ENCODE measurements around the gene NEDD4L. TPM values are rescaled to one million over a fixed set of nuclear protein-coding genes. Genes with fewer than 3 reads are reported as not detected.

The NEDD4L gene
- total RNA-seq, 1 donor from 2014 or later = 3.8 TPM

DNA sequence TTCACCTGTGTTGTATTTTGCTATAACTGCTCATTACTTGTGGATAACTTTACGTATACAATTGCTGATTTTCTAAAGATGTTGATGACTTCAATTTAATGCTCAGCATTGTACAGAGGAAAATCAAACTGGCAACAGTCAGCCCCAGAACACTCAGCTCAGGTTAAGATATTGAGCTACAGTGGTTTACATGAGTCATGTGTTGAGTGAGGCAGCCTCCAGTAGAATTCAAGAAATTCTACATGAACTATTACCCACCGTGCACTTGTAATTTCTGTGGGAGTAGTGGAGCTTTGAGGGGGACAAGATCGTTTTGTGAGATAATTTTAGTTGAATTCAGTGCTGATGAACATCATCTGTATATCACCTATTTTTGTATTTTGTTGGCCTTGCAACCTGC is 292.6 kb downstream of the NEDD4L start:
- H3K4me1 Mint-ChIP-seq (ENCODE audit: low read depth) = no peaks in the 10 kb centered on the region

DNA sequence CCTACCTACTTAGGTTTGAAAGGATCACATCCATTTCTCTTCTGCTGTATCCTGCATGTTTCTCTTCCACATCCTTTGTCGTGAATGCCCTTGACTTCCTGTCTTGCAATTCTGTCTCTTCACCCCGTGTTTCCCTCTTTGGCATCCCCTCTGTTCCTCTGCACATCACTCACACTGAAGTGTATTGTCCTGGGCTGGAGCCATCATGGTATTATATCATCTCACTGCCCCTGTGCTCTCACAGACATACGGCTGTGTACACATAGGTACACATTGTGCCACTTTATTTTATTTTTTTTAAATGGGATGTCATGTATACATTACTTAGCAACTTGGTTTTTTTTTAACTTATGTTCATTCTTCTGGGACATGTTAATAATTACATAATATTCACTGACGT is 293.3 kb downstream of the NEDD4L start:
- Mint-ChIP-seq H3K4me3 (no peak overlapping the region), H3K27ac (no peak overlapping the region), H3K9me3 (no peaks in the 10 kb centered on the region), H3K36me3 (ENCODE audit: low read depth) (no peaks in the 10 kb centered on the region), H3K27me3 (ENCODE audit: insufficient read depth) (peaks cover 7% of the 10 kb centered on the region), H3K4me1 (ENCODE audit: low read depth) (no peaks in the 10 kb centered on the region)
- intact Hi-C loops (cut with micrococcal nuclease) = no loop called here
- DNase-seq (ENCODE audit: low spot score) = no peak

More for the DNA sequence above, 292.6 kb downstream of the NEDD4L start:
- no peak for DNase-seq (ENCODE audit: low spot score)
- Mint-ChIP-seq H3K36me3 (ENCODE audit: low read depth) (no peaks in the 10 kb centered on the region), H3K9me3 (no peaks in the 10 kb centered on the region), H3K27me3 (ENCODE audit: insufficient read depth) (peaks cover 4% of the 10 kb centered on the region), H3K27ac (no peak overlapping the region), H3K4me3 (no peak overlapping the region)
- intact Hi-C loops (cut with micrococcal nuclease) = no loop called here

DNA sequence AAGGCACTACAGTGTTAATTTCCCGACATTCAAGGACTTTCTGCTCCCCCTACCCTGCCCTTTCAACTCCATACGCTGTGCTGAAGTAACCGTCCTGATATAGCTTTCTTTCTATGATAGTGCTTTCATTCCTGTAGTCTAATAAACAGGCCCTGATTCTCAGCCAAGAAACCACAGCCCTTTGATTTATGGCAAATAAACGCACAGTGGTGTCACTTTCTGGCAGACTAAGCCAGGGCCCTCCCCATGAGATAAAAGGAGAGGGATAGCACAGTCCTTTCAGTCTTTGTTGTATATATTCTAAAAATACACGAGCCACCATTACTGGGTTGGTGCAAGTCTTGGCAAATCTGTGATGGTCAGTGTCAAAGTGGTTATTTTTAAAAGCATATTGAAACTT is 293.7 kb downstream of the NEDD4L start:
- Mint-ChIP-seq H3K4me1 (ENCODE audit: low read depth) (no peaks in the 10 kb centered on the region), H3K9me3 (no peaks in the 10 kb centered on the region)

DNA sequence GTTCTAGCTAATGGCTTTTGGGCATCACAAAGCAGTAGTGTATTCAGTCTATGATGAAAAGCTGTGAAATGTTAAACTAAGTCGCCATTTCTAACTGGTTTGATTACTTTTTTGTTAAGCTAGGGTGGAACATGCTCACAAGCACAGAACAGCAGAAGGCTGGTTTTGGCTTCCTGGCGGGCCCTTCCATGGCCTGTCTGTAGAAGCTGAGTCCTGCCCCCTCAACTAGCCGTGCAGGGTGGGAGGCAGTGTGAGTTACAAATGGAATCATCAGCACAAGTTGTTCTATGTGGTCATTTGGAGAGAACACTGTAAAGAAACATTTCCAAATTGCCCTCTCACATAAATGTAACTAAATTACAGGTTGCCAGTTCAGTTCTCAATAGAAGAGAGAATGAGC is 294.1 kb downstream of the NEDD4L start:
- H3K27ac Mint-ChIP-seq = no peak overlapping the region

More for the DNA sequence above, 293.7 kb downstream of the NEDD4L start:
- no peaks in the 10 kb centered on the region for H3K36me3 Mint-ChIP-seq (ENCODE audit: low read depth)
- H3K27ac Mint-ChIP-seq = no peak overlapping the region
- intact Hi-C loops (cut with micrococcal nuclease) = no loop called here
- no peak for DNase-seq (ENCODE audit: low spot score)
- peaks cover 7% of the 10 kb centered on the region for H3K27me3 Mint-ChIP-seq (ENCODE audit: insufficient read depth)
- no peak overlapping the region for H3K4me3 Mint-ChIP-seq

DNA sequence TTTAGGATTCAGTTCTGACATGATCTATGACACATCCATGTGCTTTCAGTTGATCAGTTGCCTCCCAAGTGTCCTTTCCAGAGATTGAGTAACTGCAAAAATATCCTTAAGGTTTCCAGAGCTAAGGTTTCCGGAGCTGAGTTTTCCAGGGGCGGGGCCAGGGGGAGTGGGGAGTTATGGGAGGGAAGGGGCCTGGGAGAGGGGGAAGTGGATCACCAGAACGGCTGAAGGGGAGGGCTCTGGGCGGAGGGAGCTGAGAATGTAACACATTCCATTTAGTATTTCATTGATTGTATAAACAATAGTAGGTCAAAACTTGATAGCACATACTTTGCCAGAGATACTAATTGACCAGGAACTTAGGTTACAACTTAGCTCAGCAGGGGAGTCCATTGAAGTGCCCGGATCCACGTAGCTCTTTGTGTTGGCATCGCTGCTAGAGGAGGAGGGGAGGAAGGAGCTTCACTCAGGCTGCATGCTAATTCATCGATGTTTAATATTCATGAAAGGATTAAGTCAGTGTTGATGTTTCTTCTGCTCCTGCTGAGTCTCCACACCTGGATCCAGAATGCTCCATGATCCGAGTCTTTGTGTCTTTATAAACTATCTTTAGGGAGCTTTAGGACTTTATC is 295.1 kb downstream of the NEDD4L start:
- no peaks in the 10 kb centered on the region for H3K9me3 Mint-ChIP-seq
- no peak overlapping the region for H3K4me3 Mint-ChIP-seq
- no peak for DNase-seq (ENCODE audit: low spot score)
- H3K27ac Mint-ChIP-seq = no peak overlapping the region
- no peaks in the 10 kb centered on the region for H3K4me1 Mint-ChIP-seq (ENCODE audit: low read depth)
- intact Hi-C loops (cut with micrococcal nuclease) = no loop called here
- H3K36me3 Mint-ChIP-seq (ENCODE audit: low read depth) = no peaks in the 10 kb centered on the region
- H3K27me3 Mint-ChIP-seq (ENCODE audit: insufficient read depth) = peaks cover 7% of the 10 kb centered on the region

More for the DNA sequence above, 294.1 kb downstream of the NEDD4L start:
- no peaks in the 10 kb centered on the region for H3K9me3 Mint-ChIP-seq
- intact Hi-C loops (cut with micrococcal nuclease) = no loop called here
- DNase-seq (ENCODE audit: low spot score) = no peak
- H3K27me3 Mint-ChIP-seq (ENCODE audit: insufficient read depth) = peaks cover 7% of the 10 kb centered on the region
- H3K4me3 Mint-ChIP-seq = no peak overlapping the region
- no peaks in the 10 kb centered on the region for H3K4me1 Mint-ChIP-seq (ENCODE audit: low read depth)
- no peaks in the 10 kb centered on the region for H3K36me3 Mint-ChIP-seq (ENCODE audit: low read depth)

DNA sequence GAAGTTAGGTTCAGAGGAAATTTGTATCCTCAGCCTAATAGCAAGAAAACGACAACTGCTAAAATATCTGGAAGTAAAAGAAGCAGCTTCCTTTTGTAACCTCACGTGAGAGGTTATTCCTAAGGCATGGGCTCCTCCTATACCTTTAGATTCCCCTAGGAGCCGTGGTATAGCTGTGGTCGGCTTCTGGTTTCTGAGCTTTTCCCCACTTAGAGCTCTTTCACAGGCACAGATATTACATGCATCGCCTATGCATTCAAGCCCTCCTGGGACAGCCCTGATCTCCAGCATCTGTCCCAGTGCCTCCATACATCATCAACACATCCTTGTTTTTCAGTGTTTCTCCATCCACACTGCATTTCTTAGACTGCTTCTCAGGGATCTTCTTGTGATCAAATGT is 295.9 kb downstream of the NEDD4L start:
- H3K36me3 Mint-ChIP-seq (ENCODE audit: low read depth) = no peaks in the 10 kb centered on the region
- intact Hi-C loops (cut with micrococcal nuclease) = no loop called here
- no peak overlapping the region for H3K27ac Mint-ChIP-seq

DNA sequence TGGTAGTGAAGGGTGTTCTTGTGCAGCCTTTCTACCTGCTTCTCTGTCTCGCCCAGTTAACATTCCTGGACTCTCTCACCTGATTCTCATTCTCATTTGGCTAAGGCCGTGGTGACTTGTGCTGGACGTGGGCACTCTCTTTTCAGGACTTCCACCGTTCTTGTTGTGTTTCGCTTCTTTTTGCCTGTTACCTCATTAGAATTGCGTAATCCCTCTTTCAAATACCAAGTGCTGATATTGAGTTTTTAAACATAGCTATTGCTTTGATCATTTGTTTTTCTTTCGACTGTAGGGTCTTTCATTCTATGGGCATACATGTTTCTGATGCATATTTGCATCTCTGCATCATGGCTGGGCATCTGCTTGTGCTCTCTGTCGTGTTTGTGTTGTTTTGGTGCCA is 297.9 kb downstream of the NEDD4L start:
- Mint-ChIP-seq H3K4me1 (ENCODE audit: low read depth) (no peaks in the 10 kb centered on the region), H3K27me3 (ENCODE audit: insufficient read depth) (peaks cover 3% of the 10 kb centered on the region), H3K9me3 (no peaks in the 10 kb centered on the region), H3K27ac (no peak overlapping the region), H3K36me3 (ENCODE audit: low read depth) (no peaks in the 10 kb centered on the region), H3K4me3 (no peak overlapping the region)
- DNase-seq (ENCODE audit: low spot score) = no peak
- intact Hi-C loops (cut with micrococcal nuclease) = no loop called here

More for the DNA sequence above, 295.9 kb downstream of the NEDD4L start:
- no peak for DNase-seq (ENCODE audit: low spot score)
- Mint-ChIP-seq H3K4me3 (no peak overlapping the region), H3K4me1 (ENCODE audit: low read depth) (no peaks in the 10 kb centered on the region), H3K9me3 (no peaks in the 10 kb centered on the region), H3K27me3 (ENCODE audit: insufficient read depth) (peaks cover 5% of the 10 kb centered on the region)

DNA sequence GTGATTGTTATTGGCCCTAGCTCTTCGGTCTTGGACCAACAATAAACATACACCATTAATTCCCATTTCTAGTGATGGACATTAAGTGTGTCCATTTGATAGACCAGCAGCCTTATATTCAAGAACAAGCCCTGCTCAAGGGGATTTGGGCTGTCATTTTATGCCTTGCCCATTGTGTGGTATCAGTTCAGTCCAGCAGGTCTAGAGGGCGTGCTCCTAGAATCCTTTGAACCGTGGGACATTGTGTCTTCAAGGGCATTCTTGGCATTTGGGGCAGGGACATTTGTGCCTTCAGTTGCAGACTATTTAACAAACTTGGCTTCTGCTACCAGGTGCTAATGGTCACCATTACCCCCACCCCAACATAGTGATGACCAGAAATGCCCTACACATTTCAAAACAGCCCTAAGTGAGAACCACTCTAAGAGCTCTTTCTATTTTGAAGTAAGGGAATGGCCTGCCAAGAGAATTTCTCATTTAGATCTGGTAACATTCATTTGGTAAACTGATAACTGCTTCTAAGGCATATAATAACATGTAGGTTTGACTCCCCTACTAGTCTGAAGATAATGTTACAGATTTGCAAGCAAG is 300.1 kb downstream of the NEDD4L start:
- intact Hi-C loops (cut with micrococcal nuclease) = no loop called here
- Mint-ChIP-seq H3K4me1 (ENCODE audit: low read depth) (no peaks in the 10 kb centered on the region), H3K27ac (no peak overlapping the region), H3K36me3 (ENCODE audit: low read depth) (no peaks in the 10 kb centered on the region), H3K27me3 (ENCODE audit: insufficient read depth) (peaks cover 3% of the 10 kb centered on the region), H3K4me3 (no peak overlapping the region), H3K9me3 (no peaks in the 10 kb centered on the region)
- DNase-seq (ENCODE audit: low spot score) = no peak

DNA sequence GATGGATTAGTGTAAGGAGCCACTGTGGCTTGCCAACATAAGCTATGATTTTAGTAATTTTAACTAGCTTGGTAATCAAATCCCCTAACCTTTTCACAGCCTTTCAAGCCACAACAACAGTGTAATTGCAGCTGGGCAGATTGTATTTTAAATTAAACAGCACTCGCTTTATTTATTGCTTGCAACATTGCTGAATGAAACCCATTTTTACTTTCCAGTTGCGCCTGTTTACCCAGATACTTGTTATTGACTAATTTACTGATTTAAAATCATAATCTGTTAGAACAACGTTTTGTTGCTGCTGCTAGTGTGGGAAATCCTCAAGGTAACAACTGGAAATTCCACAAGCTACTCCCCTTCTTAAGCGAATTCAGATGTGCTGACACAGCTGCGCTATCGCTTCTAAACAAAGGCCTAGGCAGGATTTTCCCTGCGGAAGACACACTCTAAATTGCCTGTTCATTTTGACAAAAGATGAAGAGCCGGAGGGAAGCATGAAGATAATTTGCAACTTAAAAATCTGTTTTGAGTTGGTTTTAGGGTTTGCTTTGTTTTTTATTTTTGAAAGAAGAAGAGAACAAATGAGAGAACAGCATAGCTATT is 300.9 kb downstream of the NEDD4L start:
- H3K27me3 Mint-ChIP-seq (ENCODE audit: insufficient read depth) = peaks cover 3% of the 10 kb centered on the region

DNA sequence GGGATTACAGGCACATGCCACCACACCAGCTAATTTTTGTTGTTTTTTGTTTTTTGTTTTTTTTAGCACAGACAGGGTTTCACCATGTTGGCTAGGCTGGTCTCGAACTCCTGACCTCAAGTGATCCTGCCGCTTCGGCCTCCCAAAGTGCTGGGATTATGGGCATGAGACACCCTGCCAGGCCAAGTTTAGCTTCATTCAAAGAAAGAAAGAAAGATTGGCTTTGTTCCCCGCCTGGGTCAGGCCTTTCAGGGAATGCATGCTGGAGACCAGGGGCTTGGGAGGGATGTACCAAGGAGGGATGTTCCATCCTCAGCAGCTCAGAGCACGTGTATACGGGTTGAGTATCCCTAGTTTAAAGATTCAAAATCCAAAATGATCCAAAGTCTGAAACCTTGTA is 301.8 kb downstream of the NEDD4L start:
- Mint-ChIP-seq H3K9me3 (no peaks in the 10 kb centered on the region), H3K27ac (no peak overlapping the region), H3K4me1 (ENCODE audit: low read depth) (no peaks in the 10 kb centered on the region), H3K27me3 (ENCODE audit: insufficient read depth) (peaks cover 3% of the 10 kb centered on the region), H3K4me3 (no peak overlapping the region), H3K36me3 (ENCODE audit: low read depth) (no peaks in the 10 kb centered on the region)
- no peak for DNase-seq (ENCODE audit: low spot score)
- intact Hi-C loops (cut with micrococcal nuclease) = no loop called here

More for the DNA sequence above, 300.9 kb downstream of the NEDD4L start:
- Mint-ChIP-seq H3K27ac (no peak overlapping the region), H3K4me1 (ENCODE audit: low read depth) (no peaks in the 10 kb centered on the region), H3K36me3 (ENCODE audit: low read depth) (no peaks in the 10 kb centered on the region), H3K4me3 (no peak overlapping the region), H3K9me3 (no peaks in the 10 kb centered on the region)
- intact Hi-C loops (cut with micrococcal nuclease) = no loop called here
- DNase-seq (ENCODE audit: low spot score) = no peak

DNA sequence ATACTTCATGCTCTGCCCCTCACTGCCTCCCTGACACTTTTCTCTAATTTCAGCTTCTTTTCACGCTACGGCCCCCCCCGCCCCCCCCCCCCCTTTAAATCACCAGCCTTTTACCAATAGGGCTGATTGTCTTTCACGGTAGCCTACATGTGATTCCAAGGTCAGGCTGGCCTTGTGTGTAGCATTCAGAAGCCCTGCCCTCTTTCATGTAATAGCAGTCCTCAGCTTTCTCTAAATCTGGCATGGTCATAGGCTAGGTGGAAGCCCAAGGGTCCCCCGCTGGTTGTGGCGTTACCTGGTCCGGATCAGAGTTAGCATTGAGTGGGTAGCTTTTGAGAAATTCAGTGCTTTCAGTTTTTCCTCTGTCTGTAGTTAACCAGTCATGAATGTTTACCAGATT is 303.1 kb downstream of the NEDD4L start:
- no peaks in the 10 kb centered on the region for H3K4me1 Mint-ChIP-seq (ENCODE audit: low read depth)
- intact Hi-C loops (cut with micrococcal nuclease) = no loop called here
- no peak for DNase-seq (ENCODE audit: low spot score)
- no peak overlapping the region for H3K4me3 Mint-ChIP-seq
- no peaks in the 10 kb centered on the region for H3K9me3 Mint-ChIP-seq
- H3K27ac Mint-ChIP-seq = no peak overlapping the region
- no peaks in the 10 kb centered on the region for H3K36me3 Mint-ChIP-seq (ENCODE audit: low read depth)
- H3K27me3 Mint-ChIP-seq (ENCODE audit: insufficient read depth) = no peaks in the 10 kb centered on the region

DNA sequence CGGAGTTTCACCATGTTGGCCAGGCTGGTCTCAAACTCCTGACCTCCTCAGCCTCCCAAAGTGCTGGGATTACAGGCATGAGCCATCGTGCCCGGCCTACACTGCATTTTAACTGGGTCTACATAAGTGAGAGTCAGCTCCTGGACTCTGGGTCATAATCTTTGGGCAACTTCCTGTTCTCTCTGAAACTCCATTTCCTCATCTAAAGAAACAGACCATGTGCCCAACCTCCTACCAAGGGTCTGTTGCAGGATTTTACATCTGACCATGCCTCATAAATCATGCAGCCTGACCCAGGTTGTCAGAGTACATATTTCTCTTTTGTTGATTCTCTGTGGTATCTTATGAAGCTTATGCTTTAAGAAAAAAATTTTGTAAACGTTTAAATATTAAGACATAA is 304.5 kb downstream of the NEDD4L start:
- DNase-seq (ENCODE audit: low spot score) = no peak
- intact Hi-C loops (cut with micrococcal nuclease) = no loop called here
- no peak overlapping the region for H3K27ac Mint-ChIP-seq
- H3K4me3 Mint-ChIP-seq = no peak overlapping the region
- no peaks in the 10 kb centered on the region for H3K36me3 Mint-ChIP-seq (ENCODE audit: low read depth)
- H3K27me3 Mint-ChIP-seq (ENCODE audit: insufficient read depth) = no peaks in the 10 kb centered on the region
- H3K4me1 Mint-ChIP-seq (ENCODE audit: low read depth) = no peaks in the 10 kb centered on the region
- H3K9me3 Mint-ChIP-seq = no peaks in the 10 kb centered on the region

DNA sequence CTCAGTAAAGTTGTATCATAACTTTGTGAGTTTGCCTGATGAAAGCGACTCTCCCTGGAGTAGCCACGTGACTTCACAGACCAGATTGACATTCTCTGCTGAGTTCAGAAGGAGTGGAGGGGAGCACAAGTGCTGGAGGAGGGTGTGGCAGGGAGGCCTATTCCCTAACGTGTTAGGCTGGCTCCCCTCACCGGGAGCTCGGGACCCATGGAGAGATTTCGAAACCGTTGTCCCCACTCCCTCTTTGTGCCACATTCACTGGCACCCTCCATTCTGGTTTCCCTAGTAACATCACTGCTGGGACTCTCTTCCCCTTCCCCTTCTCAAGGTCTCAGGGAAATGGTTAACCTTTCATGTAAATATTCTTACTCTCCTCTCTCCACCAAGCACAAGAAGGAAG is 304.9 kb downstream of the NEDD4L start:
- intact Hi-C loops (cut with micrococcal nuclease) = no loop called here
- DNase-seq (ENCODE audit: low spot score) = no peak
- no peaks in the 10 kb centered on the region for H3K9me3 Mint-ChIP-seq
- no peak overlapping the region for H3K4me3 Mint-ChIP-seq
- no peaks in the 10 kb centered on the region for H3K36me3 Mint-ChIP-seq (ENCODE audit: low read depth)
- H3K27me3 Mint-ChIP-seq (ENCODE audit: insufficient read depth) = no peaks in the 10 kb centered on the region
- no peak overlapping the region for H3K27ac Mint-ChIP-seq
- H3K4me1 Mint-ChIP-seq (ENCODE audit: low read depth) = no peaks in the 10 kb centered on the region
